Measurements from ENCODE around the gene SPIRE1. TPM values are rescaled to one million over a fixed set of nuclear protein-coding genes. Genes with fewer than 3 reads are reported as not detected.

SPIRE1 gene
- 10 to 100 TPM in 1 of 2 donors, 1 to 10 TPM in 1; 7.8 to 12.0 TPM for total RNA-seq

DNA sequence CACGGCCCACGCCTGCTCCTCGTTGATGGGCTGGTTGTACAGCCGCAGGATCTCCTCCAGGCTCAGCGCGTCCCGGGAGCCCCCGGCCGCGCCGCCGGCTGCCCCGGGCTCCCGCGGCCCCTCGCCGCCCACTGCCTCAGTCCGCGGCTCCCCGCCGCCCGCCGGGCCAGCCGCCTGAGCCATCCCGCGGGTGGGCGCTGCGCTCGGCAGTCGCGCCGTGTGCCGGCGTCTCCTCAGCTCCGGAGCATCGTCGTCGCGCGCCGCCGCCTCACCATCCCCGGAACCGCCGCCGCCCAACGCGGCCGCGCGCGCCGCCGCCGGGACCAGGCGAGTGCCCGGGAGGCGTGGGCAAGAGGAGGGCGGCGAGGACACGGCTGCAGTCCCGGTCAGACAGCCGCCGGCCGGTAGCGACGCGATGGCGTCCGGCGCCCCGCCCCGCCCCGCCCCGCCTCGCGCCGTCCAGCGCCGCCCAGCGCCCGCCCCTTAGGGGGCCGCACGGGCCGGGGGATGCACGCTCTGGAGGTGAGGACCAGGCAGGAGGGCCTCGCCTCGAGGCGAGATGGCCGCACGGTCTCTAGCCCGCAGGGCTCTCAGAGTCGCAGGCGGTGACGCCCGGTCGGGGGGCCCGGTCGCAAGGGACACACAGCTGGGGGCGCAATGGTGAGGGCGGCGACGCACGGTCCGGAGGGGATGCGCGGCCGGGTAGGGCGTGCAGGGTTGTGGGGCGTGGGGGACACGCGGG lies at the start of gene SPIRE1:
Gene SPIRE1 (minus strand): TSS at position 424 of the 742 bp plus-strand sequence. CDS start 241 bp downstream, at position 183.
- Mint-ChIP-seq H3K4me1 (ENCODE audit: low read depth in 2 of 2) (peaks cover 21 to 29% of the 10 kb centered on the region in 2 donors), H3K4me3 (peak within 1 kb of the TSS; percentile 91), H3K27ac (peak within 1 kb of the TSS; percentile 66 to 79), H3K36me3 (no peaks in the 10 kb centered on the region), H3K9me3 (no peaks in the 10 kb centered on the region), H3K27me3 (peaks cover 8 to 10% of the 10 kb centered on the region in 2 donors)
- DNase-seq (ENCODE audit: low spot score), result peak; percentile 73
- ATAC-seq, result peak; percentile 85 to 93

DNA sequence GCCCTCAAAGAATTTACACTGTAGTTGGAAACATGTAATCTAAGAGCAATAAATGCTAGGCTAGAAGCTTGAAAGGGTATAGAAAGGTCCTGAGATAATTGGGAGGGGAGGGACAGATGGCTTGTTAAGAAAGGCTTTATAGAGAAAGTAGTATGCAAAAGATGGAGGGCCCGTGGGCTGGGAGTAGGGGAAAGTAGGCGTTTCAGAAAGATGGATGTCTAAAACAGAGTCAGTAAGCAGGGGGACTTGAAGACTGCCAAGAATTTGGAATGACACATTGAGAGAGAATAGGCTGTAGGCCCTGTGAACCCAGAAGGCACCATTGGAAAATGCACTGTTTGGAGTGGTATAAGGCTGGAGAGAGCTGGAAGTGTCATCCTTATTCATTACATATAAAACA lies 45.8 kb upstream of the SPIRE1 start:
- H3K4me1 Mint-ChIP-seq (ENCODE audit: low read depth in 2 of 2), result peaks cover 32 to 43% of the 10 kb centered on the region in 2 donors
- no peaks in the 10 kb centered on the region for H3K27me3 Mint-ChIP-seq
- peak overlapping the region; percentile 80 to 98 for H3K27ac Mint-ChIP-seq
- no peaks in the 10 kb centered on the region for H3K9me3 Mint-ChIP-seq
- H3K4me3 Mint-ChIP-seq, result peak overlapping the region; percentile 96
- peaks cover 17% of the 10 kb centered on the region for H3K36me3 Mint-ChIP-seq
- no peak for ATAC-seq
- no peak for DNase-seq (ENCODE audit: low spot score)

- peak; percentile 72 to 81 for ATAC-seq
- Mint-ChIP-seq H3K27ac (peak overlapping the region; percentile 80 to 98), H3K4me3 (peak overlapping the region; percentile 96), H3K4me1 (ENCODE audit: low read depth in 2 of 2) (peaks cover 32 to 43% of the 10 kb centered on the region in 2 donors), H3K36me3 (peaks cover 17% of the 10 kb centered on the region), H3K9me3 (no peaks in the 10 kb centered on the region), H3K27me3 (no peaks in the 10 kb centered on the region)
- DNase-seq (ENCODE audit: low spot score), result no peak
These were observed 45.2 kb upstream of the SPIRE1 start for GRCh38 chr18:12703096-12703567.

DNA sequence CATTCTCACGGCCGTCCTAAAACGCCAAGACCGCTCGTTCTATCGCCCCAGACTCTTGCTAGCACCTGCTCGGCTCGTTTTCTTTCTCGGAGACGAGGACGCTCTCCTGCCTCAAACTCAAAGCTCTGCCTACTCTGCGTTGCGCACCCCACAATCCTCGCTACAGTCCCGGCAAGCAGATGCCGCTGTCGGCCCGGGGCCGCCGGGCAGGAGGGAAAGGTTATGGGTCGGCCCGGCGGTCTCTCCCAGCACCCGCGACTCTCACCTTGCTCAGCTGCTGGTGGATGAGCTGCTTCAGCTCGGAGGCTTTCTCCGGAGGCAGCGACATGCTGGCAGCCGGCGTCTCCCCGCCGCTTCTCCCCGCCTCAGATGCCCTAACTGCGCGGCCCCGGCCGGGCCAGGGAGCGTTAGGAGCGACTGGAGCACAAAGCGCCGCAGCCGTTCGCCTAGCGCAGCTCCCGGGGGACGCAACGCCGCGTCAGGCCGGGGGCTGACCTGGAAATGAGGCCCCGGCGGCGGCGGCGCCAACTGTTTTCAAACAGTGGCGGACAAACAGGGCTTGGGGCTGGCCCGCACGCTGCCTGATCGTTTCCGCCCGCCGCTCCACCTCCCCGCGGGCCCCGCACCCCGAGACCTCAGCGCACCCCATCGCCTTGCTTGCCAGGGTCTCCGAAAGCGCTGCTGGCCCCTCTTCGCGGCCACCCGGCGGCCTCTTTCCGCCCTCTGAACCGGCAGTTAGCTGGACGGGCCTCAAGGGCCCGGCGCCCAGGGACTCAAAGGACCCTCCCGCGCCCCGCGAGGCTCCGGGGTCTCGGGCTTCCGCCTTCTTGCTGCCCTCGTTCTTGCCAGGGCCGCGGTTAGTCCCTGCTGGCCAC lies 44.6 kb upstream of the SPIRE1 start, which contains the start of the genes CEP76 and PSMG2:
Gene CEP76 (minus strand): TSS at position 503 of the 875 bp plus-strand sequence. CDS start 175 bp downstream, at position 328.
Gene PSMG2 (plus strand): TSS at position 822 of the 875 bp plus-strand sequence. CDS start 66 bp downstream, outside the sequence.
- ATAC-seq (peak; percentile 93 to 94), DNase-seq (ENCODE audit: low spot score) (peak; percentile 90)
- H3K9me3 Mint-ChIP-seq, result no peaks in the 10 kb centered on the region
- peak within 1 kb of the TSS; percentile 96 for H3K4me3 Mint-ChIP-seq
- H3K4me1 Mint-ChIP-seq (ENCODE audit: low read depth in 2 of 2), result peaks cover 32 to 43% of the 10 kb centered on the region in 2 donors
- H3K27me3 Mint-ChIP-seq, result no peaks in the 10 kb centered on the region
- peak within 1 kb of the TSS; percentile 80 to 98 for H3K27ac Mint-ChIP-seq
- peaks cover 13% of the 10 kb centered on the region for H3K36me3 Mint-ChIP-seq

- H3K4me1 Mint-ChIP-seq (ENCODE audit: low read depth in 2 of 2), result peaks cover 32 to 43% of the 10 kb centered on the region in 2 donors
- no peaks in the 10 kb centered on the region for H3K9me3 Mint-ChIP-seq
- peak overlapping the region; percentile 80 to 98 for H3K27ac Mint-ChIP-seq
- ATAC-seq (no peak), DNase-seq (ENCODE audit: low spot score) (no peak)
- peak overlapping the region; percentile 96 for H3K4me3 Mint-ChIP-seq
- peaks cover 8% of the 10 kb centered on the region for H3K36me3 Mint-ChIP-seq
- H3K27me3 Mint-ChIP-seq, result no peaks in the 10 kb centered on the region
These were observed 43.3 kb upstream of the SPIRE1 start for GRCh38 chr18:12701161-12701560.

DNA sequence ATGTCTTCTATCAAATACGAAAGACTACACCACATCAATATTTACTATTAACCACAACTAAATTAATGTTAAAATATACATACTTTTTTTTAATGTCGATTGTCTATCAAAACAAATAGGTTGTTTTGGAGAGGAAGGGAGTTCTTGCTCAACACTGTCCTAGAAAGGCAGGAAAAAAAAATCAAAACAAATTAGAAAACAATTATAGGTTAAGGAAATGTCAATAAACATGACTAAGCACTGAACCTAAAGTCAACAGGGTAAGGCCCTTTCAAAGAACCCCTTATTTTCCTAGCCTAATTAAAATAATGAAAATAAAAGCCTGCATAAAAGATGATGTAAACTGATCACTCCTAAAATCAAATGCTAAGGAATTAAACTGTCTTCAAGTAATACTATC lies 41.8 kb upstream of the SPIRE1 start:
- DNase-seq (ENCODE audit: low spot score) (no peak), ATAC-seq (no peak)
- peaks cover 8% of the 10 kb centered on the region for H3K36me3 Mint-ChIP-seq
- no peaks in the 10 kb centered on the region for H3K27me3 Mint-ChIP-seq
- no peak overlapping the region for H3K27ac Mint-ChIP-seq
- peaks cover 24 to 32% of the 10 kb centered on the region in 2 donors for H3K4me1 Mint-ChIP-seq (ENCODE audit: low read depth in 2 of 2)
- no peak overlapping the region for H3K4me3 Mint-ChIP-seq
- no peaks in the 10 kb centered on the region for H3K9me3 Mint-ChIP-seq

GRCh38 chr18:12694032-12694431 lies 36.1 kb upstream of the SPIRE1 start:
- DNase-seq (ENCODE audit: low spot score) (no peak), ATAC-seq (no peak)
- peaks cover 6% of the 10 kb centered on the region for H3K36me3 Mint-ChIP-seq
- no peak overlapping the region for H3K27ac Mint-ChIP-seq
- H3K4me1 Mint-ChIP-seq (ENCODE audit: low read depth in 2 of 2), result peaks cover 3 to 6% of the 10 kb centered on the region in 2 donors
- H3K9me3 Mint-ChIP-seq, result no peaks in the 10 kb centered on the region
- H3K27me3 Mint-ChIP-seq, result no peaks in the 10 kb centered on the region
- H3K4me3 Mint-ChIP-seq, result no peak overlapping the region

DNA sequence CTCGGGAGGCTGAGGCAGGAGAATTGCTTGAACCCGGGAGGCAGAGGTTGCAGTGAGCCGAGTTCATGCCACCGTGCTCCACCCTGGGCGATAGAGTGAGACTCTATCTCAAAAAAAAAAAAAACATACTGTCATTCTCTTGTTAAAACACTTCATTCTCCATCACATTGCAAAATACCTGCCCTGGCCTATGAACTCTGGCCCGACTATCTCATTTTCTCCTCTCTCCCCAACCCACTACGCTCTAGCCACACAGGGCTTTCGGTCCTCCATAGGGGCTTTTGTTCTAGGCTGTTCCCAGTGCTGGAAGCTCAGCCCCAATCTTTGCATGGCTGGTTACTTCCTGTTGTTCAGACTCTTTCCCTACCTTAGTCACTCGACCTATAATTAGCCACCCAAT lies 34.3 kb upstream of the SPIRE1 start:
- peaks cover 6% of the 10 kb centered on the region for H3K36me3 Mint-ChIP-seq
- ATAC-seq (no peak), DNase-seq (ENCODE audit: low spot score) (no peak)
- H3K27me3 Mint-ChIP-seq, result no peaks in the 10 kb centered on the region
- peaks cover 3 to 6% of the 10 kb centered on the region in 2 donors for H3K4me1 Mint-ChIP-seq (ENCODE audit: low read depth in 2 of 2)
- H3K9me3 Mint-ChIP-seq, result no peaks in the 10 kb centered on the region
- H3K27ac Mint-ChIP-seq, result no peak overlapping the region
- H3K4me3 Mint-ChIP-seq, result no peak overlapping the region

- ATAC-seq (no peak), DNase-seq (ENCODE audit: low spot score) (no peak)
- Mint-ChIP-seq H3K4me1 (ENCODE audit: low read depth in 2 of 2) (peaks cover 3 to 6% of the 10 kb centered on the region in 2 donors), H3K36me3 (peaks cover 6% of the 10 kb centered on the region), H3K9me3 (no peaks in the 10 kb centered on the region), H3K27ac (no peak overlapping the region), H3K4me3 (no peak overlapping the region), H3K27me3 (no peaks in the 10 kb centered on the region)
These were observed 31.4 kb upstream of the SPIRE1 start for GRCh38 chr18:12689256-12689850.

DNA sequence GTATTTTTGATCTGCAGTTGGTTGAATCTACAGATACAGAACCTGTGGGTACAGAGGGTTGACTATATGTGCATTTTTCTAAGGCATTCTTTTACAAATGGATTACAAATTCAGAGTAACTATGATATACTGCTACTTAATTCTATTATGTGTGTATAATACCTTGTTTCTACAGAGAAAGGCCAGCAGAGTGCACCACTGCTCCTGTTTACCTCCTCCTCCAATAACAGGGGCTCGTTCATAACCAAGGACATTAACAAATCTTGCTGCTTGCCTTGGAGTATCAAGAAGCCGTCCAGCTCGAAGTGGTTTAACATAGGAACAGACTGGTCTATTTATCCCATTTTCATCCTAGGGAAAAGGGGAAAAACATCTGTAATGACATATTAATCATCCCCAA lies 28.2 kb upstream of the SPIRE1 start:
- H3K4me3 Mint-ChIP-seq, result no peak overlapping the region
- no peaks in the 10 kb centered on the region for H3K9me3 Mint-ChIP-seq
- H3K27me3 Mint-ChIP-seq, result no peaks in the 10 kb centered on the region
- no peak for ATAC-seq
- DNase-seq (ENCODE audit: low spot score), result no peak
- no peaks in the 10 kb centered on the region for H3K36me3 Mint-ChIP-seq
- H3K27ac Mint-ChIP-seq, result no peak overlapping the region
- no peaks in the 10 kb centered on the region for H3K4me1 Mint-ChIP-seq (ENCODE audit: low read depth in 2 of 2)

GRCh38 chr18:12679183-12679786 lies 21.4 kb upstream of the SPIRE1 start:
- no peak for DNase-seq (ENCODE audit: low spot score)
- no peak overlapping the region for H3K4me3 Mint-ChIP-seq
- H3K36me3 Mint-ChIP-seq, result no peaks in the 10 kb centered on the region
- no peaks in the 10 kb centered on the region for H3K9me3 Mint-ChIP-seq
- peaks cover 4 to 6% of the 10 kb centered on the region in 2 donors for H3K4me1 Mint-ChIP-seq (ENCODE audit: low read depth in 2 of 2)
- no peak for ATAC-seq
- no peaks in the 10 kb centered on the region for H3K27me3 Mint-ChIP-seq
- peak overlapping the region in 1 of 2 donors; percentile 10 for H3K27ac Mint-ChIP-seq

DNA sequence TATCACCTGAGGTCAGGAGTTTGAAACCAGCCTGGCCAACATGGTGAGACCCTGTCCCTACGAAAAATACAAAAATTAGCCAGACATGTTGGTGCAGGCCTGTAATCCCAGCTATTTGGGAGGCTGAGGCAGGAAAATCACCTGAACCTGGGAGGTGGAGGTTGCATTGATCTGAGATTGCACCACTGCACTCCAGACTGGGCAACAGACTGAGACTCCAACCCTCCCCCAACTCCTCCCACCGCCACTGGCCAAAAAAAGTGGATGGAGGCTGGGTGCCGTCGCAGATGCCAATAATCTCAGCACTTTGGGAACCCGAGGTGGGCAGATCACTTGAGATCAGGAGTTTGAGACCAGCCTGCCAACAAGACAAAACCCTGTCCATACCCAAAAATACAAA lies 10.1 kb upstream of the SPIRE1 start:
- no peaks in the 10 kb centered on the region for H3K27me3 Mint-ChIP-seq
- DNase-seq (ENCODE audit: low spot score) (no peak), ATAC-seq (no peak)
- no peaks in the 10 kb centered on the region for H3K4me1 Mint-ChIP-seq (ENCODE audit: low read depth in 2 of 2)
- no peaks in the 10 kb centered on the region for H3K36me3 Mint-ChIP-seq
- H3K4me3 Mint-ChIP-seq, result no peak overlapping the region
- H3K9me3 Mint-ChIP-seq, result no peaks in the 10 kb centered on the region
- no peak overlapping the region for H3K27ac Mint-ChIP-seq

Data from natural killer cell treated with Interleukin-12 subunit alpha and Interleukin-12 subunit beta and Interleukin-15 and Interleukin-18, amount 100 ng/mL, for 72 hours (primary cell).